Ectodermal cell (in vitro differentiated cells): ENCODE measurements around the gene ENOX1.

Source experiments
- H3K27ac ChIP-seq: 2 replicates; pipeline ENCODE4 v1.7.0; 2013; ENCODE audit warnings: mild to moderate bottlenecking, low read depth, low read length; ENCODE audit not compliant: insufficient read depth, poor library complexity, severe bottlenecking
- H3K27me3 ChIP-seq: 2 replicates; pipeline ENCODE4 v1.7.0; 2013; ENCODE audit warnings: mild to moderate bottlenecking, low read length; ENCODE audit not compliant: insufficient read depth, control insufficient read depth, poor library complexity, severe bottlenecking
- H3K36me3 ChIP-seq: one replicate; pipeline ENCODE4 v1.7.0; 2013; ENCODE audit warnings: low read length; ENCODE audit not compliant: control insufficient read depth, insufficient read depth
- H3K4me1 ChIP-seq: one replicate; pipeline ENCODE4 v1.7.0; 2013; ENCODE audit warnings: low read length; ENCODE audit not compliant: control insufficient read depth, insufficient read depth
- H3K4me3 ChIP-seq: 2 replicates; pipeline ENCODE4 v1.7.0; 2013; ENCODE audit warnings: low read depth, low read length, control low read depth; ENCODE audit not compliant: insufficient read depth
- H3K9me3 ChIP-seq: 2 replicates; pipeline ENCODE4 v1.7.0; 2013; ENCODE audit warnings: mild to moderate bottlenecking, low read length, moderate library complexity; ENCODE audit not compliant: control insufficient read depth
- WGBS, 2 experiments: methylation state at CpG; one replicate each; pipeline ENCODE4 v1.1.7; 2013; ENCODE audit warnings: missing lambda C conversion rate in 2 of 2; 5-methylcytosine and 5-hydroxymethylcytosine counted together

ENOX1 gene

DNA sequence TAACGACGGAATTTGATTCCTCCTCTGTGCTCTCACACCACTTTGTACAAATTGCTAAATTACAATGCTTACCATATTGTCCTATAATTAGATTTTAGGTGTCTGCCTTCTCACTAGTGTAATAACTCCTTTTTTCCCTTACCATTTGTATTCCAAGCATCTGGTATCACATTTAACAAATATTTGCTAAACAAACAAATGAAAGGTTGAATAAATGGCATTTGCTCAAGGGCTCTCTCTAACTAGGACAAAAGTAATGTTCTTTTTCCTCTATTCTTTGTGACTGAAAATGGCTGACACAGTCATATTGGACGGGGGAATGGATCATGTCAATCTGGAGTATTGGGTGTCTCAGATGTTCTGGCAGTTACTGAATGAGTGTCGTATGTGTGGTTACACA is 99.7 kb downstream of the ENOX1 start:
- no peaks in the 10 kb centered on the region for H3K36me3 ChIP-seq
- no peaks in the 10 kb centered on the region for H3K9me3 ChIP-seq
- H3K27me3 ChIP-seq = no peaks in the 10 kb centered on the region
- no peak overlapping the region for H3K4me3 ChIP-seq
- WGBS, 2 experiments = 93 to 96% methylated on average over 4 of the region's 4 CpGs
- H3K4me1 ChIP-seq = no peaks in the 10 kb centered on the region
- no peak overlapping the region for H3K27ac ChIP-seq

DNA sequence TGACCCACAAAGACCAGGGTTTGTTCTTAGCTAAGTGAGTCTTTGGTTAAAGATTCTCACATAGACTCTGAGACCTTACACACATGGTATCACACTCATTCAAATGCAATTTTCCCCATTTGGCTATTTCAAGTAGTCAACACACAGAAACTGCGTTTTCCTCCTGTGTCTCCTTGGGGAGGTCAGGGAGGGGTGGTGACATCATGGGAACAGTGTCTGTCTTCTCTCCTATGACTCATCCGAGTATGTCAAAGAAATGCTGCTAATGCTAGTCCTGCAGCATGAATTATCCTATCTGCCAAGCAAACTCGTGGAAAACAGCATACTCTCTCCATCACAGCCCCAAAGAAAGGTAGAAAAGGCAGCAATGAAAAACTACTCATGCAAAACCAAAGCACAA is 100.2 kb downstream of the ENOX1 start:
- Histone ChIP-seq H3K27ac (no peak overlapping the region), H3K4me1 (no peaks in the 10 kb centered on the region), H3K36me3 (no peaks in the 10 kb centered on the region), H3K4me3 (no peak overlapping the region), H3K9me3 (no peaks in the 10 kb centered on the region), H3K27me3 (no peaks in the 10 kb centered on the region)
- WGBS, 2 experiments = 73 to 83% methylated on average over 3 of the region's 3 CpGs

DNA sequence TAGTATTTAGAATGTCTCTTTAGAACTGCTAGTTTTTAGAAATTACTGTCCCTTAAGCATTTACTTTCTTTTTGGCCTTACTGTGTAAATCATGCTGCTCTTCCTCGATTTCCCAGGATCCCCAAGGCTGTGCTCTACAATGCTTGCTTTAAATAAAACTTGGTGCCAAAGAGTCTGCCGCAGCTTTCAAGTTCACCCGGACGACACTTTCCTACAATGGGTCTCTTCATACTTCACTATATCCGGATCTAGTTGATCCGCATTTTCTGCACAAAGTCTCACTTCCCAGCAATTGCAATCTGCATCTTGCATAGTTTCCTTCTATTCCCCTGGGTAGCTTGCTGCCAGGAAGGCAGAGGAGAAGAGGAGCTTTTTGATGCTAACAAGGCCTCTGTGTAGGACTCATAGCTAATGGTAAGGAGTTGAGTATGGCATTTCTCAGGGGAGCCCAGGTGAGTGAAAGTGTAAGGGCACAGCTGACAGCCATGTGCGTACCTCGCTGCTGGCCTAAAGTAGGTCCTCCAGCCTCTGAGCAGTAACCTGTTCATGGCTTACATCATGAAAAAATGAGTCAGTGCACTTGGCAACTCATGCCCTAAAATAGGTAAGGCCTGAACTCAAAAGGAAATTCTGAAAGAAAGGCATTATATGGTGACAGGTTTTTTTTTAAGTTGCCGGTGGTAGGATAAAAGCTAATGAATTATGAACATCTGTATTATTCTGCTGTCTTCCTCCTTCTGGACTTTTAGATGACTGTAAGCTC is 101.6 kb downstream of the ENOX1 start:
- Histone ChIP-seq H3K4me1 (no peaks in the 10 kb centered on the region), H3K27me3 (no peaks in the 10 kb centered on the region), H3K9me3 (no peaks in the 10 kb centered on the region), H3K4me3 (no peak overlapping the region), H3K27ac (no peak overlapping the region), H3K36me3 (no peaks in the 10 kb centered on the region)
- WGBS, 2 experiments = 93 to 96% methylated on average over 9 of the region's 9 CpGs

DNA sequence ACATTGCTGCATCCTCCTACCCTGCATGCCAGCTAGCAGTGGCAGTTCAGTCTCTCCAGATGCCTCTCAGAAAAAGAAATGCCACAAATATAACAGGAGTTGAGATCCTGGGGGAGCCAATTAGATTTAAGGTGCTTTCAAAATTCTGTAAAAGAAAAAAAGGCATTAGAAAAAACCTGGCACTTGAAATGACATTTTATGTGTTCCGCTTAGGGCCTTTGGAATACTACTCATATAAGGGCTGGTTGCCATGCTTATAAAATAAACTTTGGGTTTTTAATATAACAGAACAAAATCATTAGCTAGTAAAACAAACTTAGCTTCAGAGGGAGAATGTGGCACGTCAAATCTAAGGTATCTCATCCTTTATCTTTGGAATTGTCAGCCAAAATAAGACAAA is 104.1 kb downstream of the ENOX1 start:
- WGBS, 2 experiments = 88 to 90% methylated on average over 2 of the region's 2 CpGs
- H3K27ac ChIP-seq = no peak overlapping the region
- H3K9me3 ChIP-seq = no peaks in the 10 kb centered on the region
- no peak overlapping the region for H3K4me3 ChIP-seq
- no peaks in the 10 kb centered on the region for H3K27me3 ChIP-seq
- no peaks in the 10 kb centered on the region for H3K36me3 ChIP-seq
- no peaks in the 10 kb centered on the region for H3K4me1 ChIP-seq

DNA sequence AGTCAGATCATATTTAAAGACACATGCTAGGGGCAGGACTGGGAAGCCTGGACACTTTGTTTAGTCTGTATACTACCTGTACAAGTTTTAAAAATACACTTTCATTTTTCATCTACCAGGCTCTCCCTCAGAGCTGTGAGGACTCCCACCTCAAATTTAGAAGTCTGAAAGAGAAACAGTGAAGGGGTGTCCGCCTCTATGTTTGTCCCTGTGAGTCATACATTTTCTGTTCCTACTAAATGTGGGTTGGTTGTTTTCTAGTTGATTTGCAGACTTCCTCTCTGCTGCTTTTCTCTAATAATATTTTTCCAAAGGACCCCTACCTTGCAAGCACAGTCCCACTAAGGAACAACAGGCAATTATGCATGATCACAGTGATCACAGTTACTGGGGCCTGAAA is 110.5 kb downstream of the ENOX1 start:
- peaks cover 6% of the 10 kb centered on the region for H3K4me1 ChIP-seq
- H3K36me3 ChIP-seq = no peaks in the 10 kb centered on the region
- H3K27ac ChIP-seq = no peak overlapping the region
- H3K4me3 ChIP-seq = no peak overlapping the region
- 94% methylated on average over 1 of the region's 1 CpG; no CpG with 5 or more reads in 1 of the 2 experiments for WGBS, 2 experiments
- H3K27me3 ChIP-seq = no peaks in the 10 kb centered on the region
- H3K9me3 ChIP-seq = no peaks in the 10 kb centered on the region

DNA sequence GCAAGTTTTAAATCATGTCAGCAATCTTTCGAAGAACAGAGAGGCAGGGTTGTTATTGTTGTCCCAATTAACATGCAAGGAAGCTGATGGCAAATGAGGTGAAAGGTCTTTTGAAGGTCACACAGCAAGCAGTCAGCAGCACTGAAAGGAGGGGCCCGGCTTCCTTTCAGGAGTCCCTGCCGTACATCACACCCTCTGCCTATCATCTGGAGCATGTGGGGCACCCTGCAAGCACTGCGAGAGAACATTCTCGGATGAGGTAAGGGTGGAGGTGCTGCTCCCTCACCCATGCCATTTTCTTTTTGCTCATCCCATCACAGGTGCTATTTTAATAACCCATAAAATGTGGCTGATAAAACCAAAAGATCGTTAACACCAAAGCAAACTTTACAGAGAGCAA is 111.2 kb downstream of the ENOX1 start:
- no peaks in the 10 kb centered on the region for H3K36me3 ChIP-seq
- H3K27ac ChIP-seq = no peak overlapping the region
- peaks cover 6% of the 10 kb centered on the region for H3K4me1 ChIP-seq
- H3K4me3 ChIP-seq = no peak overlapping the region
- H3K9me3 ChIP-seq = no peaks in the 10 kb centered on the region
- no peaks in the 10 kb centered on the region for H3K27me3 ChIP-seq
- WGBS, 2 experiments = 52 to 64% methylated on average over 3 to 5 of the region's 6 CpGs

DNA sequence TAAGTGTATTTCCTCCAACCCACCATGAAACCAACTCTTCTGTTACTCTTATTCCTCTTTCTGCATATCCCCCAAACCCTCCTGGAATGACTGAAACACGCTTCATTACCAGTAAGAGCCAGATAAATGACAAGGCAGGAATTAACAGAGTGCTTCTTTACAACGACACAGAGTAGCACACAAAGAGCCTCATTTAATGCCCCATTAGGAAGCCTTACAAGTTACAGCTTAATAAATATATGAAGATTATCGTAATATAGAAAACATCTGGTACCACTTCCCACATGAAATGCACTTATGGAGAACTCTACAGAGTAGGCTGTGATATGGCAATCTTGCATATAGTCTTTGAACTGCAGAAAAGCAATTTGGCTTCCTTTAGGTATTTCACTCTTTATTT is 116.8 kb downstream of the ENOX1 start:
- Histone ChIP-seq H3K36me3 (no peaks in the 10 kb centered on the region), H3K27me3 (no peaks in the 10 kb centered on the region), H3K4me1 (peaks cover 33% of the 10 kb centered on the region), H3K27ac (no peak overlapping the region), H3K9me3 (no peaks in the 10 kb centered on the region), H3K4me3 (no peak overlapping the region)
- 77 to 82% methylated on average over 2 to 3 of the region's 3 CpGs for WGBS, 2 experiments

DNA sequence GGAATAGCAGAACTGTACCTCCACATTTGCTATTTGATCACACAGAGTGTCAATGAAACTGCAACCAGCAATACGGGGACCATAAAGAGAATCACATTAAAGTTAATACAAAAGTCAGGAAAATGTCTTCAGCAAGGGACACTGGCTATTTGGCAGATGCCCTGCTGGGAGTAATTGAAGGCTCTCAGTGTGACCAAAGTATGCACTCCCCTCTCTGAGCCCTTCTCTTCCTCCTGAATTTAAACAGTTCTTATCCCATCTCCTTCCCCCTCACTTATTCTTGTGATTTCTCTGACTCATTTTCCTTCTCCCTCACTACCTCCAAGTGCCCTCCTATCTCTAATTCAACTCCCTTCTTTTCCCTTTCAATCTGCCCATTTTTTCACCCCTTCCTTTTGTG is 117.7 kb downstream of the ENOX1 start:
- WGBS, 2 experiments = 8 to 12% methylated on average over 1 of the region's 1 CpG
- Histone ChIP-seq H3K27me3 (no peaks in the 10 kb centered on the region), H3K4me3 (no peak overlapping the region), H3K27ac (no peak overlapping the region), H3K36me3 (no peaks in the 10 kb centered on the region), H3K4me1 (peaks cover 35% of the 10 kb centered on the region), H3K9me3 (no peaks in the 10 kb centered on the region)

DNA sequence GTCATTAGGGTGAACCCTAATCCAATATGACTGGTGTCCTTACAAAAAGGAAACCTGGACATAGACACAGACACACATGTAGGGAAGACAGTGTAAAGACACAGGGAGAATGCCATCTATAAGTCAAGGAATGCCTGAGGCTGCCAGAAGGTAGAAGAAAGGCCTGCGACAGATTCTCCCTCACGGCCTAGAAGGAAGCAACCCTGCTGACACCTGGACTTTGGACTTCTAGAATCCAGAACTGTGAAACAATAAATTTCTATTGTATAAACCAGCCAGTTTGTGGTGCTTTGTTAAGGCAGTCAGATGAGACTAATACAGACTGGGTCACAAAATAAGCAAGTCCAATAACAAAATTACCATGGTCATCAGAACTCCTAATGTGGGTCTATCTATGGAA is 120.4 kb downstream of the ENOX1 start:
- peaks cover 35% of the 10 kb centered on the region for H3K4me1 ChIP-seq
- no peak overlapping the region for H3K4me3 ChIP-seq
- H3K9me3 ChIP-seq = no peaks in the 10 kb centered on the region
- H3K27me3 ChIP-seq = no peaks in the 10 kb centered on the region
- no peaks in the 10 kb centered on the region for H3K36me3 ChIP-seq
- WGBS, 2 experiments = 95 to 100% methylated on average over 2 of the region's 2 CpGs
- no peak overlapping the region for H3K27ac ChIP-seq

DNA sequence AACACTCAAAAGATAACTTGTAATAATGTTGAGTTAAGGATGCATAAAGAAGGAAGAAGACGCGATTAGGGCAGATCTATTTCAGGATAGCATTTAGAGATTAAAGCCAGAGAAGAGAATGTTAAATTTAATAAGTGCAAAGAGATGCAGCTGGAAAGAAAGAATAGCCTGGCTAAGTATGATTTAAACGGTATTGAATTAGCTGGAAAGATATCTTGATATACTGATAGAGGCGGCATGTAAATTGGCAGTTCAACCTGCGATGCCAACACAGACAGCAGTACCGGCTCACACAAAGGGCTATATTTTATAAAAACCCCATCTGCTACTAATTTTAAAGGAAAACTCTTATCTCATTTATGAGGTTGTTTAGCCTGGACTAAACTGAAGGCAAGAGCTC is 121.4 kb downstream of the ENOX1 start:
- Histone ChIP-seq H3K4me3 (no peak overlapping the region), H3K27ac (no peak overlapping the region), H3K4me1 (peaks cover 35% of the 10 kb centered on the region), H3K36me3 (no peaks in the 10 kb centered on the region), H3K27me3 (no peaks in the 10 kb centered on the region), H3K9me3 (no peaks in the 10 kb centered on the region)
- 91 to 97% methylated on average over 5 to 6 of the region's 6 CpGs for WGBS, 2 experiments
